Astrocyte of the cerebellum (primary cell): Measurements from ENCODE around the gene CHRNE.
"Not testable (repeated sequence)": the region's sequence is repeated elsewhere in the genome, so short reads cannot be mapped to it uniquely, and the experiment has no call there.

Experiments used
- DNase-seq: peaks from one replicate; pipeline ENCODE4 v3.0.0-alpha.2; 2011; ENCODE audit warnings: low read depth
- H3K4me3 ChIP-seq: 2 replicates; pipeline ENCODE4 v1.5.1; 2011; ENCODE audit warnings: mild to moderate bottlenecking, low read depth, low read length, moderate library complexity
- in situ Hi-C: cut with HindIII; loops from 2 replicates; pipeline ENCODE4 v1.10.0; 2017; ENCODE audit warnings: low sequenced_read_pairs
- TF ChIP-seq, protein P1 (sequence below): IDR thresholded peaks from 2 replicates; pipeline ENCODE4 v1.5.1; 2012; ENCODE audit warnings: low read length, low read depth, moderate library complexity, mild to moderate bottlenecking; ENCODE audit errors: missing control alignments

CHRNE gene

DNA sequence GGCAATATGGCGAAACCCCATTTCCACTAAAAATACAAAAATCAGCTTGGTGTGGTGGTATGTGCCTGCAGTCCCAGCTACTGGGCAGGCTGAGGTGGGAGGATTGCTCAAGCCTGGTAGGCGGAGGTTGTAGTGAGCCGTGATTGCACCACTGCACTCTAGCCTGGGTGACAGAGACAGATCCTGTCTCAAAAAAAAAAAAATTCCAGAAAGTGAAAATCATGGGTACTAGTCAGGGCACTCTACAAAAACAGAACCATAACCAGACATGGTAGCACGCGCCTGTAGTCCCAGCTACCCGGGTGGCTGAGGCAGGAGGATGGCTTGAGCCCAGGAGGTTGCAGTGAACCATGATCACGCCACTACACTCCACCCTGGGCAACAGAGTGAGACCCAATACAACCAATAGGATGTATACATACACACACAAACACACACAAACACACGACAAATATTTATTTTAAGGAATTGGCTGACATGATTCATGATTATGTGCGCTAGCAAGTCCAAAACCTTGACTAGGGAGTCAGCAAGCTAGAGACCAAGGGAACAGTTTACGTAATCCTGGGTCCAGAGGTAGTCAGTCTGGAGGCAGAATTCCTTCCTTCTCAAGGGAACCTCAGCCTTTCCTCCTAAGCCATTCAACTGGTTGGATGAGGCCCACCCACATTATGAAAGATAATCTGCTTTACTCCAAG, 17.6 kb upstream of the CHRNE start:
- in situ Hi-C loops = no loop called here
- no peak overlapping the region for H3K4me3 ChIP-seq
- TF ChIP-seq, protein P1, sequence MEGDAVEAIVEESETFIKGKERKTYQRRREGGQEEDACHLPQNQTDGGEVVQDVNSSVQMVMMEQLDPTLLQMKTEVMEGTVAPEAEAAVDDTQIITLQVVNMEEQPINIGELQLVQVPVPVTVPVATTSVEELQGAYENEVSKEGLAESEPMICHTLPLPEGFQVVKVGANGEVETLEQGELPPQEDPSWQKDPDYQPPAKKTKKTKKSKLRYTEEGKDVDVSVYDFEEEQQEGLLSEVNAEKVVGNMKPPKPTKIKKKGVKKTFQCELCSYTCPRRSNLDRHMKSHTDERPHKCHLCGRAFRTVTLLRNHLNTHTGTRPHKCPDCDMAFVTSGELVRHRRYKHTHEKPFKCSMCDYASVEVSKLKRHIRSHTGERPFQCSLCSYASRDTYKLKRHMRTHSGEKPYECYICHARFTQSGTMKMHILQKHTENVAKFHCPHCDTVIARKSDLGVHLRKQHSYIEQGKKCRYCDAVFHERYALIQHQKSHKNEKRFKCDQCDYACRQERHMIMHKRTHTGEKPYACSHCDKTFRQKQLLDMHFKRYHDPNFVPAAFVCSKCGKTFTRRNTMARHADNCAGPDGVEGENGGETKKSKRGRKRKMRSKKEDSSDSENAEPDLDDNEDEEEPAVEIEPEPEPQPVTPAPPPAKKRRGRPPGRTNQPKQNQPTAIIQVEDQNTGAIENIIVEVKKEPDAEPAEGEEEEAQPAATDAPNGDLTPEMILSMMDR = no peak

DNA sequence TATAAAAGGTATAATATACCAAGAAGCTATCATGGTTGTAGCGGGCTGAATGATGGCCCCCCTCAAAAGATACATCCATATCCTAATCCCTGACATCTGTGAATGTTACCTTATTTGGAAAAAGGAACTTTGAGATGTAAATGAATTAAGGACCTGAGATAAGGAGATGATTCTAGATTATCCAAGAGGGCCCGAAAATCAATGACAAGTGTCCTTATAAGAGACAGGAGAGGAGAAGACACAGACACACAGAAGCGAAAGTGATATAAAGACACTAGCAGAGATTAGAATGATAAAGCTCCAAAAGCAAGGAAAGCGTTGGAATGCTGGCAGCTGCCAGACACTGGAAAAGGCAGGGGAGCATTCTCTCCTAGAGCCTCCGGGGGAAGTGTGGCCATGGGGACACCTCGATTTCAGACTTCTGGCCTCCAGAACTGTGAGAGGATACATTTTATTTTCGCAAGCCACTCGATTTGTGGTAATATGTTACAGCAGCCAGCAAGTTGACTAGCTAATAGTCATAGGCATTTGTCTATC, 16.7 kb upstream of the CHRNE start:
- in situ Hi-C loops = no loop called here
- no peak for DNase-seq
- TF ChIP-seq, protein P1 = no peak
- H3K4me3 ChIP-seq = no peak overlapping the region

More for the DNA sequence above, 17.6 kb upstream of the CHRNE start:
- DNase-seq = no peak

DNA sequence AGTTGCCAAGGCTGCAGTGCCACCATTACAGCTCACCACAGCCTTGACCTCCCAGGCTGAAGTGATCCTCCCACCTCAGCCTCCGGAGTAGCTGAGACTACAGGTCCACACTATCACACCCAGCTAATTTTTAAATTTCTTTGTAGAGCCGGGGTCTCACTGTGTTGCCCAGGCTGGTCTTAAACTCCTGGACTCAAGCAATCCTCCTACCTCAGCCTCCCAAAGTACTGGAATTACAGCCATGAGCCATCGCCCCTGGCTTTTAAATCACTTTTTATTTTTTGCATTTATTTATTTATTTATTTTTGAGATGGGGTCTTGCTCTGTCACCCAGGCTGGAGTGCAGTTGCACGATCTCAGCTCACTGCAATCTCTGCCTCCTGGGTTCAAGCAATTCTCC, 11.7 kb upstream of the CHRNE start:
- H3K4me3 ChIP-seq, in situ Hi-C loops, DNase-seq: not testable (repeated sequence)

DNA sequence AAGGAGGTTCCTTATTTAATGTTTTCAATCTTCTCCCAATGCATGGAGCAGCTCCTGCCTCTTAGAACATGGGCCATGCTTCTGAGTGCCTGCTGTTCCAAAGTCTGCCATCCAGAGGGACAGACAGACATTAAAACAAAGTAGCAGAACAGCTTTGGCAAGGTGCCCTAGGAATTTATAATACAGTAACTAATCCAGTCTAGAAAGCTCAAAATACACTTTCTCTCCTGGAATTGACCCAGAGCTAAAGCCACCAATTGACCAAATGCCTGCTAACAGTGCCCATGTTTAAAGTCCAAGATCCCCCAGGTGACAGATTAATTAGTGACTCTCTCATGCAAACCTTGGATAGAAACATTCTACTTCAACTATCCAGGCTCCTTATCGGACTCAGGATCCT, 11.1 kb upstream of the CHRNE start:
- H3K4me3 ChIP-seq = no peak overlapping the region
- in situ Hi-C loops = no loop called here
- DNase-seq = no peak
- TF ChIP-seq, protein P1 = no peak

DNA sequence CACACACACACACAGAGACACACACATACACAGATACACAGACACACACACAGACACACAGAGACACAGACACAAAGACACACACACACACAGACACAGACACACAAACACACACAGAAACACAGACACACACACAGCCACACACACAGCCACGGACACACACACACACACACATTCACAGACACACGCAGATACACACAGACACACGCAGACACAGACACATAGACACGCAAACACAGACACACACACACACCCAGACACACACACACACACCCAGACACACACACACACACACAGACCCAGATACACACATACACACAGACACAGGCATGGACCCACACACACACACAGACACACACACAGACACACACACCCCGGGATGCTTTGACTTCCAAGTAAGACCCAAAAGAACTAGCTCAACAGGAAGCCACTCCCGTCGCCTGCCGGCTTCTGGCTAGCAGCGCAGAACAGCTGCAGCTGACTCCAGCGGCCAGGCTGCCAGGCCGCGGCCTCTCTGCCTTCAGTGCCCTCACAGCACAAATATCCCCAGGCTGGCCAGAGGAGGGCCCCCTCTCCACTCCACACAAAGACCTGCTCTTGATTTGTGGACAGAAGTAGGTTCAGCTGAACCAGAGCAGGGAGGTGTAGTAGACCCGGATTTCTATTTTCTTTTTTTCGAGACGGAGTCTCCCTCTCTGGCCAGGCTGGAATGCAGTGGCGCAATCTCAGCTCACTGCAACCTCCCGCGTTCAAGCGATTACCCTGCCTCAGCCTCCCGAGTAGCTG, 6.0 kb upstream of the CHRNE start:
- TF ChIP-seq, protein P1 = peak; percentile 89
- H3K4me3 ChIP-seq = no peak overlapping the region
- DNase-seq = peak; percentile 73
- in situ Hi-C loops = no loop called here

DNA sequence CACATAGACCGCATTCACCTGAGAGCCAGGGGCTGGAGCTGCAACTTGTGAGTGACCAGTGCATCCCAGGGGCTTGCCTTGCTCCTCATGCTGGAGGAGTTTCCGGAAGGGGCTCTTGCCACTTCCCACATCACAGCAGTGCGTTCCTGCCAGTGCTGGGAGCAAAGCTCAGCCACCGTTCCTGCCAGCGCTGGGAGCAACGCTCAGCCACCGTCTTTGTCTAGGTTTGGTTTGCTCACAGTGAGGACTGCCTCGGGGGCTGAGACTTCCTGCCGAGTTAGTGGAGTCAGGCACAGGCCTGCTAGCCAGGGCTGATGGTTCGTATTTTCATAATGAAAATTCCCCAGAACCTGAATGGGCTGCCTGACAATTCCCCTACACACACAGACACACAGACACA, 5.4 kb upstream of the CHRNE start:
- in situ Hi-C loops = no loop called here
- no peak overlapping the region for H3K4me3 ChIP-seq

DNA sequence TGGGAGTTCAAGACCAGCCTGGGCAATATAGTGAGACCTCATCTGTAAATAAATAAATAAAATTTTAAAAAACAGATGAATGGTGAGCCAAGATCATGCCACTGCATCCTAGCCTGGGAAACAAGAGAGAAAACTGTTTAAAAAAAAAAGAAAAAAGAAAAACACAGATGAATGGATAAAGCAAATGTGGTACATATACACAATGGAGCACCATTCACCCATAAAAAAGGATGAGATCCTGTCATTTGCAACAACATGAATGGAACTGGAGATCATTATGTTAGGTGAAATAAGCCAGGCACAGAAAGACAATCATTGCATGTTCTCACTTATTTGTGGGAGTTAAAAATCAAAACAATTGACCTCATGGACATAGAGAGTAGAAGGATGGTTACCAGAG, 3.7 kb upstream of the CHRNE start:
- in situ Hi-C loops, DNase-seq, H3K4me3 ChIP-seq: not testable (repeated sequence)

More for the DNA sequence above, 5.4 kb upstream of the CHRNE start:
- DNase-seq = no peak
- TF ChIP-seq, protein P1 = no peak
